GM23338 (cell line): ENCODE measurements around the gene COBL.

ENCODE experiments used
- EZH2 ChIP-seq: fragments of 200-600 bp; sonication (generic); IDR thresholded peaks from one replicate; pipeline ENCODE4 v1.8.0; 2017; ENCODE audit warnings: antibody characterized with exemption, mild to moderate bottlenecking, low read depth; ENCODE audit not compliant: unreplicated experiment
- EZH2phosphoT487 ChIP-seq: fragments of 200-600 bp; sonication (generic); IDR thresholded peaks from one replicate; pipeline ENCODE4 v1.8.1; 2018; ENCODE audit warnings: antibody characterized with exemption; ENCODE audit not compliant: unreplicated experiment
- POLR2AphosphoS5 ChIP-seq: IDR thresholded peaks from 2 replicates; pipeline ENCODE4 v1.6.1; 2016; ENCODE audit warnings: antibody characterized with exemption, low read depth
- STAT1 ChIP-seq: IDR thresholded peaks from one replicate; pipeline ENCODE4 v1.6.1; 2016; ENCODE audit warnings: antibody characterized with exemption; ENCODE audit not compliant: unreplicated experiment
- TF ChIP-seq, protein P1 (sequence below), 2 experiments: fragments of 200-600 bp in 1 of 2; sonication (generic) in 1 of 2; conservative IDR thresholded peaks; 2 replicates each; pipeline versions ENCODE4 v1.5.1 to v1.6.1; 2016 to 2017; ENCODE audit warnings: antibody characterized with exemption in 2 of 2, low read depth in 2 of 2, mild to moderate bottlenecking in 2 of 2, moderate library complexity in 1 of 2
- TF ChIP-seq, protein P2 (sequence below): fragments of 250-450 bp; sonication (Bioruptor Pico); IDR thresholded peaks from 2 replicates; pipeline ENCODE4 v1.5.0; 2020; ENCODE audit warnings: mild to moderate bottlenecking, moderate library complexity

- no peak for TF ChIP-seq EZH2phosphoT487
- TF ChIP-seq, protein P1, sequence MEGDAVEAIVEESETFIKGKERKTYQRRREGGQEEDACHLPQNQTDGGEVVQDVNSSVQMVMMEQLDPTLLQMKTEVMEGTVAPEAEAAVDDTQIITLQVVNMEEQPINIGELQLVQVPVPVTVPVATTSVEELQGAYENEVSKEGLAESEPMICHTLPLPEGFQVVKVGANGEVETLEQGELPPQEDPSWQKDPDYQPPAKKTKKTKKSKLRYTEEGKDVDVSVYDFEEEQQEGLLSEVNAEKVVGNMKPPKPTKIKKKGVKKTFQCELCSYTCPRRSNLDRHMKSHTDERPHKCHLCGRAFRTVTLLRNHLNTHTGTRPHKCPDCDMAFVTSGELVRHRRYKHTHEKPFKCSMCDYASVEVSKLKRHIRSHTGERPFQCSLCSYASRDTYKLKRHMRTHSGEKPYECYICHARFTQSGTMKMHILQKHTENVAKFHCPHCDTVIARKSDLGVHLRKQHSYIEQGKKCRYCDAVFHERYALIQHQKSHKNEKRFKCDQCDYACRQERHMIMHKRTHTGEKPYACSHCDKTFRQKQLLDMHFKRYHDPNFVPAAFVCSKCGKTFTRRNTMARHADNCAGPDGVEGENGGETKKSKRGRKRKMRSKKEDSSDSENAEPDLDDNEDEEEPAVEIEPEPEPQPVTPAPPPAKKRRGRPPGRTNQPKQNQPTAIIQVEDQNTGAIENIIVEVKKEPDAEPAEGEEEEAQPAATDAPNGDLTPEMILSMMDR (conservative IDR thresholded peaks at IDR 0.05; ENCODE audit: low read depth in 2 of 2), result no peak
- TF ChIP-seq POLR2AphosphoS5, result no peak
- no peak for TF ChIP-seq EZH2
- TF ChIP-seq STAT1, result no peak
- TF ChIP-seq, protein P2, sequence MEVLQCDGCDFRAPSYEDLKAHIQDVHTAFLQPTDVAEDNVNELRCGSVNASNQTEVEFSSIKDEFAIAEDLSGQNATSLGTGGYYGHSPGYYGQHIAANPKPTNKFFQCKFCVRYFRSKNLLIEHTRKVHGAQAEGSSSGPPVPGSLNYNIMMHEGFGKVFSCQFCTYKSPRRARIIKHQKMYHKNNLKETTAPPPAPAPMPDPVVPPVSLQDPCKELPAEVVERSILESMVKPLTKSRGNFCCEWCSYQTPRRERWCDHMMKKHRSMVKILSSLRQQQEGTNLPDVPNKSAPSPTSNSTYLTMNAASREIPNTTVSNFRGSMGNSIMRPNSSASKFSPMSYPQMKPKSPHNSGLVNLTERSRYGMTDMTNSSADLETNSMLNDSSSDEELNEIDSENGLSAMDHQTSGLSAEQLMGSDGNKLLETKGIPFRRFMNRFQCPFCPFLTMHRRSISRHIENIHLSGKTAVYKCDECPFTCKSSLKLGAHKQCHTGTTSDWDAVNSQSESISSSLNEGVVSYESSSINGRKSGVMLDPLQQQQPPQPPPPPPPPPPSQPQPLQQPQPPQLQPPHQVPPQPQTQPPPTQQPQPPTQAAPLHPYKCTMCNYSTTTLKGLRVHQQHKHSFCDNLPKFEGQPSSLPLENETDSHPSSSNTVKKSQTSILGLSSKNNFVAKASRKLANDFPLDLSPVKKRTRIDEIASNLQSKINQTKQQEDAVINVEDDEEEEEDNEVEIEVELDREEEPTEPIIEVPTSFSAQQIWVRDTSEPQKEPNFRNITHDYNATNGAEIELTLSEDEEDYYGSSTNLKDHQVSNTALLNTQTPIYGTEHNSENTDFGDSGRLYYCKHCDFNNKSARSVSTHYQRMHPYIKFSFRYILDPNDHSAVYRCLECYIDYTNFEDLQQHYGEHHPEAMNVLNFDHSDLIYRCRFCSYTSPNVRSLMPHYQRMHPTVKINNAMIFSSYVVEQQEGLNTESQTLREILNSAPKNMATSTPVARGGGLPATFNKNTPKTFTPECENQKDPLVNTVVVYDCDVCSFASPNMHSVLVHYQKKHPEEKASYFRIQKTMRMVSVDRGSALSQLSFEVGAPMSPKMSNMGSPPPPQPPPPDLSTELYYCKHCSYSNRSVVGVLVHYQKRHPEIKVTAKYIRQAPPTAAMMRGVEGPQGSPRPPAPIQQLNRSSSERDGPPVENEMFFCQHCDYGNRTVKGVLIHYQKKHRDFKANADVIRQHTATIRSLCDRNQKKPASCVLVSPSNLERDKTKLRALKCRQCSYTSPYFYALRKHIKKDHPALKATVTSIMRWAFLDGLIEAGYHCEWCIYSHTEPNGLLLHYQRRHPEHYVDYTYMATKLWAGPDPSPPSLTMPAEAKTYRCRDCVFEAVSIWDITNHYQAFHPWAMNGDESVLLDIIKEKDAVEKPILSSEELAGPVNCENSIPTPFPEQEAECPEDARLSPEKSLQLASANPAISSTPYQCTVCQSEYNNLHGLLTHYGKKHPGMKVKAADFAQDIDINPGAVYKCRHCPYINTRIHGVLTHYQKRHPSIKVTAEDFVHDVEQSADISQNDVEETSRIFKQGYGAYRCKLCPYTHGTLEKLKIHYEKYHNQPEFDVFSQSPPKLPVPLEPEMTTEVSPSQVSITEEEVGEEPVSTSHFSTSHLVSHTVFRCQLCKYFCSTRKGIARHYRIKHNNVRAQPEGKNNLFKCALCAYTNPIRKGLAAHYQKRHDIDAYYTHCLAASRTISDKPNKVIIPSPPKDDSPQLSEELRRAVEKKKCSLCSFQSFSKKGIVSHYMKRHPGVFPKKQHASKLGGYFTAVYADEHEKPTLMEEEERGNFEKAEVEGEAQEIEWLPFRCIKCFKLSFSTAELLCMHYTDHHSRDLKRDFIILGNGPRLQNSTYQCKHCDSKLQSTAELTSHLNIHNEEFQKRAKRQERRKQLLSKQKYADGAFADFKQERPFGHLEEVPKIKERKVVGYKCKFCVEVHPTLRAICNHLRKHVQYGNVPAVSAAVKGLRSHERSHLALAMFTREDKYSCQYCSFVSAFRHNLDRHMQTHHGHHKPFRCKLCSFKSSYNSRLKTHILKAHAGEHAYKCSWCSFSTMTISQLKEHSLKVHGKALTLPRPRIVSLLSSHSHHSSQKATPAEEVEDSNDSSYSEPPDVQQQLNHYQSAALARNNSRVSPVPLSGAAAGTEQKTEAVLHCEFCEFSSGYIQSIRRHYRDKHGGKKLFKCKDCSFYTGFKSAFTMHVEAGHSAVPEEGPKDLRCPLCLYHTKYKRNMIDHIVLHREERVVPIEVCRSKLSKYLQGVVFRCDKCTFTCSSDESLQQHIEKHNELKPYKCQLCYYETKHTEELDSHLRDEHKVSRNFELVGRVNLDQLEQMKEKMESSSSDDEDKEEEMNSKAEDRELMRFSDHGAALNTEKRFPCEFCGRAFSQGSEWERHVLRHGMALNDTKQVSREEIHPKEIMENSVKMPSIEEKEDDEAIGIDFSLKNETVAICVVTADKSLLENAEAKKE (CRISPR knock-in tag), result no peak
Observed at GRCh38 chr7:51024867-51025266, 291.7 kb downstream of the COBL start.
